H9 (cell line): ENCODE measurements around the gene LRWD1. TPM values are rescaled to one million over a fixed set of nuclear protein-coding genes. Genes with fewer than 3 reads are reported as not detected.
A peak's percentile ranks its signal among the peaks of the same experiment; 100 is the strongest.

Source experiments
- DNase-seq: peaks from one replicate; pipeline ENCODE4 v3.0.0-alpha.2; 2017
- H2AFZ ChIP-seq: one replicate; pipeline ENCODE4 v1.6.1; 2013; ENCODE audit warnings: mild to moderate bottlenecking, low read length, control low read depth, moderate library complexity
- H2AK5ac ChIP-seq: 2 replicates; pipeline ENCODE4 v1.6.1; 2013; ENCODE audit warnings: low read length, control low read depth, mixed read lengths; ENCODE audit not compliant: insufficient read length
- H2BK120ac ChIP-seq: one replicate; pipeline ENCODE4 v1.6.1; 2013; ENCODE audit warnings: low read depth, mild to moderate bottlenecking, low read length, control low read depth, inconsistent platforms; ENCODE audit not compliant: poor library complexity, severe bottlenecking
- H2BK12ac ChIP-seq: 2 replicates; pipeline ENCODE4 v1.6.1; 2013; ENCODE audit warnings: low read length, control low read depth, mixed read lengths, low read depth; ENCODE audit not compliant: insufficient read length
- H2BK15ac ChIP-seq: 2 replicates; pipeline ENCODE4 v1.6.1; 2013; ENCODE audit warnings: low read depth, low read length, control low read depth
- H2BK20ac ChIP-seq: one replicate; pipeline ENCODE4 v1.6.1; 2013; ENCODE audit warnings: low read depth, mild to moderate bottlenecking, low read length, control low read depth, inconsistent platforms; ENCODE audit not compliant: poor library complexity, severe bottlenecking
- H2BK5ac ChIP-seq: 2 replicates; pipeline ENCODE4 v1.6.1; 2013; ENCODE audit warnings: low read length, control low read depth, mixed read lengths; ENCODE audit not compliant: insufficient read length
- H3K14ac ChIP-seq: 2 replicates; pipeline ENCODE4 v1.6.1; 2013; ENCODE audit warnings: low read length, control low read depth; ENCODE audit not compliant: insufficient read depth
- H3K18ac ChIP-seq: 2 replicates; pipeline ENCODE4 v1.6.1; 2013; ENCODE audit warnings: low read depth, mild to moderate bottlenecking, mixed read lengths, low read length, control low read depth; ENCODE audit not compliant: insufficient read length
- H3K23ac ChIP-seq: 2 replicates; pipeline ENCODE4 v1.6.1; 2013; ENCODE audit warnings: low read length, control low read depth, mixed read lengths, low read depth; ENCODE audit not compliant: insufficient read length
- H3K23me2 ChIP-seq: 2 replicates; pipeline ENCODE4 v1.6.1; 2013; ENCODE audit warnings: low read depth, mild to moderate bottlenecking, mixed read lengths, low read length, control low read depth; ENCODE audit not compliant: insufficient read length, poor library complexity, severe bottlenecking
- H3K27ac ChIP-seq: 2 replicates; pipeline ENCODE4 v1.5.1; 2013; ENCODE audit warnings: low read length, control low read depth, mixed read lengths, low read depth; ENCODE audit not compliant: insufficient read length
- H3K27me3 ChIP-seq: 2 replicates; pipeline ENCODE4 v1.6.1; 2013; ENCODE audit warnings: low read length, control low read depth, inconsistent platforms; ENCODE audit not compliant: insufficient read depth
- H3K4ac ChIP-seq: 2 replicates; pipeline ENCODE4 v1.6.1; 2013; ENCODE audit warnings: low read depth, mild to moderate bottlenecking, control low read depth, inconsistent platforms, low read length, moderate library complexity
- H3K4me1 ChIP-seq: 2 replicates; pipeline ENCODE4 v1.6.1; 2013; ENCODE audit warnings: low read length, control low read depth, inconsistent platforms; ENCODE audit not compliant: insufficient read depth
- H3K4me2 ChIP-seq: 2 replicates; pipeline ENCODE4 v1.6.1; 2013; ENCODE audit warnings: low read length, control low read depth, mixed read lengths; ENCODE audit not compliant: insufficient read length, insufficient read depth
- H3K56ac ChIP-seq: 2 replicates; pipeline ENCODE4 v1.6.1; 2013; ENCODE audit warnings: low read depth, mild to moderate bottlenecking, mixed read lengths, low read length, control low read depth; ENCODE audit not compliant: insufficient read length
- H3K79me1 ChIP-seq: 2 replicates; pipeline ENCODE4 v1.6.1; 2013; ENCODE audit warnings: low read depth, mild to moderate bottlenecking, moderate library complexity, low read length, control low read depth, inconsistent platforms; ENCODE audit not compliant: insufficient read depth, poor library complexity, severe bottlenecking
- H3K79me2 ChIP-seq: 2 replicates; pipeline ENCODE4 v1.6.1; 2013; ENCODE audit warnings: low read length, control low read depth, inconsistent platforms; ENCODE audit not compliant: insufficient read depth
- H3K9ac ChIP-seq: 2 replicates; pipeline ENCODE4 v1.6.1; 2013; ENCODE audit warnings: low read length, control low read depth, mixed read lengths; ENCODE audit not compliant: insufficient read length; ENCODE audit errors: extremely low read depth
- H3K9me3 ChIP-seq: one replicate; pipeline ENCODE4 v1.6.1; 2013; ENCODE audit warnings: low read depth, low read length, inconsistent platforms; ENCODE audit not compliant: control insufficient read depth
- H3T11ph ChIP-seq: one replicate; pipeline ENCODE4 v1.6.1; 2013; ENCODE audit warnings: mild to moderate bottlenecking, low read length, control low read depth, inconsistent platforms
- H4K20me1 ChIP-seq: one replicate; pipeline ENCODE4 v1.6.1; 2013; ENCODE audit not compliant: control insufficient read depth, insufficient read length, insufficient read depth
- H4K5ac ChIP-seq: 2 replicates; pipeline ENCODE4 v1.6.1; 2013; ENCODE audit warnings: low read depth, mild to moderate bottlenecking, mixed read lengths, low read length, control low read depth; ENCODE audit not compliant: insufficient read length
- H4K8ac ChIP-seq: replicated peaks from 2 replicates; pipeline ENCODE4 v1.6.1; 2013; ENCODE audit warnings: low read length, control low read depth, mixed read lengths, low read depth; ENCODE audit not compliant: insufficient read length
- H4K91ac ChIP-seq: 2 replicates; pipeline ENCODE4 v1.6.1; 2013; ENCODE audit warnings: low read depth, mild to moderate bottlenecking, moderate library complexity, mixed read lengths, low read length, control low read depth; ENCODE audit not compliant: insufficient read length
- H3K27ac Mint-ChIP-seq, 3 experiments: 2 replicates in 2 of 3; 3 replicates in 1 of 3; pipeline ENCODE4 v1.8.0; 2020 to 2021; ENCODE audit warnings: mixed read lengths in 3 of 3, mild to moderate bottlenecking in 1 of 3, moderate library complexity in 1 of 3
- H3K27me3 Mint-ChIP-seq: 2 replicates; pipeline ENCODE4 v1.8.0; 2021; ENCODE audit warnings: low read depth, mild to moderate bottlenecking, moderate library complexity, mixed read lengths
- H3K36me3 Mint-ChIP-seq, 3 experiments: 2 replicates in 2 of 3; 3 replicates in 1 of 3; pipeline ENCODE4 v1.8.0; 2020 to 2021; ENCODE audit warnings: low read depth in 3 of 3, mixed read lengths in 3 of 3; ENCODE audit not compliant: insufficient read depth in 1 of 3
- H3K4me1 Mint-ChIP-seq, 2 experiments: 2 replicates each; pipeline ENCODE4 v1.8.0; 2020; ENCODE audit warnings: mixed read lengths in 2 of 2
- H3K4me3 Mint-ChIP-seq, 2 experiments: 2 replicates in 1 of 2; 3 replicates in 1 of 2; pipeline ENCODE4 v1.8.0; 2020 to 2021; ENCODE audit warnings: mild to moderate bottlenecking in 2 of 2, mixed read lengths in 2 of 2, moderate library complexity in 1 of 2
- H3K9me3 Mint-ChIP-seq, 2 experiments: 2 replicates in 1 of 2; 3 replicates in 1 of 2; pipeline ENCODE4 v1.8.0; 2020; ENCODE audit warnings: mild to moderate bottlenecking in 2 of 2, mixed read lengths in 2 of 2, moderate library complexity in 1 of 2
- WGBS: extraction: QIAGEN DNeasy Blood & Tissue Kit; methylation state at CpG from one replicate; pipeline ENCODE4 v1.1.7; 2013; ENCODE audit warnings: missing lambda C conversion rate, low lambda C conversion rate, mixed read lengths; ENCODE audit not compliant: insufficient read length; ENCODE audit errors: extremely low coverage; 5-methylcytosine and 5-hydroxymethylcytosine counted together
- total RNA-seq: library from RNA; stranded (reverse); gene quantifications from 2 replicates; pipeline ENCODE4 v1.2.1, GENCODE V29; 2021
- TF ChIP-seq, protein P1 (sequence below): fragments of 200-600 bp; sonication (generic); conservative IDR thresholded peaks from 3 replicates; pipeline ENCODE4 v1.8.0; 2021; ENCODE audit warnings: antibody characterized with exemption, mild to moderate bottlenecking

The LRWD1 gene
- total RNA-seq, 1 experiment from 2014 or later = 35.1 TPM

DNA sequence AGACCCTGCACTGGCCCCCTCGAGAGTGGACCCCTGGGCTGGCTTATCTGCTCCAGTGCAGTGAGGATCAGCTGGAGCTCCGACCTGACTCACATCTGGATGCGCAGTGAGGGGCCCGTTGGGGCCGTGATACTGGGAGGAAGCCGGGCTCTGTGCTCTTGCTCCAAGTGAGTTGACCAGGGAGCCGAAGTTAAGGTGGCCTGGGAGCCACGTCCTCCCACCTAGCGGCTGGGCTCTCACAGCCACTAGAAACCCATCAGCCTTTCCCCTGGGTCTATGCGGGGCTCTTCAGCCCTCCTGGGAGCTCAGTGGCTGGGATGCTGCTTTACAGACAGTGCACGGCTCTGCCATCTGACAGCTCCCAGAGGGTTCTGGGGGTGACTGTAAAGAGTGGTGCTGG is 9.2 kb upstream of the LRWD1 start:
- H3K27me3 ChIP-seq = no peaks in the 10 kb centered on the region
- no peak overlapping the region for H3K56ac ChIP-seq
- H3K18ac ChIP-seq = no peak overlapping the region
- no peak overlapping the region for H2BK120ac ChIP-seq
- H3K4me3 Mint-ChIP-seq = no peak overlapping the region
- H3T11ph ChIP-seq = no peak overlapping the region
- no CpG with 5 or more reads among the region's 11 CpGs for WGBS
- H4K91ac ChIP-seq = no peak overlapping the region
- no peaks in the 10 kb centered on the region for H3K4me1 ChIP-seq
- peaks cover 7 to 37% (median 37%) of the 10 kb centered on the region in 3 experiments; a peak in 6 of 7 replicates for H3K36me3 Mint-ChIP-seq
- H3K4me2 ChIP-seq = no peak overlapping the region
- H2BK12ac ChIP-seq = no peak overlapping the region
- no peaks in the 10 kb centered on the region for H3K23me2 ChIP-seq
- no peak overlapping the region for H3K9ac ChIP-seq
- H2AFZ ChIP-seq = no peak overlapping the region
- no peak overlapping the region for H4K8ac ChIP-seq
- TF ChIP-seq, protein P1, sequence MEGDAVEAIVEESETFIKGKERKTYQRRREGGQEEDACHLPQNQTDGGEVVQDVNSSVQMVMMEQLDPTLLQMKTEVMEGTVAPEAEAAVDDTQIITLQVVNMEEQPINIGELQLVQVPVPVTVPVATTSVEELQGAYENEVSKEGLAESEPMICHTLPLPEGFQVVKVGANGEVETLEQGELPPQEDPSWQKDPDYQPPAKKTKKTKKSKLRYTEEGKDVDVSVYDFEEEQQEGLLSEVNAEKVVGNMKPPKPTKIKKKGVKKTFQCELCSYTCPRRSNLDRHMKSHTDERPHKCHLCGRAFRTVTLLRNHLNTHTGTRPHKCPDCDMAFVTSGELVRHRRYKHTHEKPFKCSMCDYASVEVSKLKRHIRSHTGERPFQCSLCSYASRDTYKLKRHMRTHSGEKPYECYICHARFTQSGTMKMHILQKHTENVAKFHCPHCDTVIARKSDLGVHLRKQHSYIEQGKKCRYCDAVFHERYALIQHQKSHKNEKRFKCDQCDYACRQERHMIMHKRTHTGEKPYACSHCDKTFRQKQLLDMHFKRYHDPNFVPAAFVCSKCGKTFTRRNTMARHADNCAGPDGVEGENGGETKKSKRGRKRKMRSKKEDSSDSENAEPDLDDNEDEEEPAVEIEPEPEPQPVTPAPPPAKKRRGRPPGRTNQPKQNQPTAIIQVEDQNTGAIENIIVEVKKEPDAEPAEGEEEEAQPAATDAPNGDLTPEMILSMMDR = no peak
- no peak overlapping the region for H2BK5ac ChIP-seq
- no peak overlapping the region for H2AK5ac ChIP-seq
- H3K27ac ChIP-seq = no peak overlapping the region
- H4K5ac ChIP-seq = no peak overlapping the region
- no peak overlapping the region for H3K14ac ChIP-seq
- DNase-seq = peak; percentile 33
- H3K27ac Mint-ChIP-seq = no peak overlapping the region; a peak in 1 of 7 replicates
- no peak overlapping the region for H3K4ac ChIP-seq
- no peak overlapping the region for H2BK20ac ChIP-seq
- H3K79me1 ChIP-seq = no peaks in the 10 kb centered on the region
- H2BK15ac ChIP-seq = no peak overlapping the region
- no peaks in the 10 kb centered on the region for H4K20me1 ChIP-seq
- H3K4me1 Mint-ChIP-seq = peaks cover 7 to 9% of the 10 kb centered on the region in 2 experiments
- no peaks in the 10 kb centered on the region for H3K9me3 ChIP-seq
- no peaks in the 10 kb centered on the region; the same call in 1 of the 2 replicates for H3K27me3 Mint-ChIP-seq
- H3K79me2 ChIP-seq = no peaks in the 10 kb centered on the region
- no peak overlapping the region for H3K23ac ChIP-seq
- H3K9me3 Mint-ChIP-seq = no peaks in the 10 kb centered on the region
